ENCODE measurements around the gene POU2AF1.

POU2AF1 gene

DNA sequence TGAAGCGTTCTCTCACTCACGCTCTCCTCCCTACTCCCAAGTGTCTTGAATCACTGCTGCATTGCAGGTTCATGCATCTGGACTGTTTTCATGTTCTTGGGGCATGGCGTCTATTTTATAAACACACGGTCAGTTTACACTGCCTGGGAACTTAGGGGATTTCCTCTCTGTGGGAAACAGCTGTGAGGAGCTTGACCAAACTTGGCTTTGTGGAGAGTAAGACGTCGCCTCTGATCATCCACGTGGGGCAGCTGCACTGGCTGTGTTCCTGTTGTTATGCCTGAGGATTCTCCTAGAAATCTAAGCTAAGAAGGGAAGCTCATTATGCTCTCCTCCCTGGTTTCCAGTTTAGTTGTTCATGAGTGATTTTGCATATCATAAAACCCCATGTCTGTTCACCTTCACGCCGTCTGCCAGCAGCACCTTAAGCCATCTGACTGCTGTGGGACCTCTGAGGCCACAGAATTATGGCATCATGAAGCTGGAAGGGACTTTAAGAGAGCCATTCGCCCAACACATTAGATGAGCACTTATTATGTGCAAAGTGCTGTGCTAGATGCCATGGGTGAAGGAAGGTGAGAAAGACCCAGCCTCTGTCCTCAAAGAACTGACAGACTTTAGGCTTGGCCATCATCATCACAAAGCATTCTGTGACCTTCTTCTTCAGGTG lies 38.8 kb upstream of the POU2AF1 start (continued):
- no peak for TF ChIP-seq POU6F1 (CRISPR knock-in tag; IDR thresholded peaks at IDR 0.05; ENCODE audit: borderline replicate concordance, low read depth)
- TF ChIP-seq RARB (CRISPR knock-in tag; IDR thresholded peaks at IDR 0.05): no peak
- no peak for TF ChIP-seq TCF4 (CRISPR knock-in tag; IDR thresholded peaks at IDR 0.05; ENCODE audit: borderline replicate concordance)
- no peak for TF ChIP-seq ESRRG (CRISPR knock-in tag; IDR thresholded peaks at IDR 0.05)
- TF ChIP-seq PPARA (CRISPR knock-in tag; IDR thresholded peaks at IDR 0.05; ENCODE audit: borderline replicate concordance): no peak

DNA sequence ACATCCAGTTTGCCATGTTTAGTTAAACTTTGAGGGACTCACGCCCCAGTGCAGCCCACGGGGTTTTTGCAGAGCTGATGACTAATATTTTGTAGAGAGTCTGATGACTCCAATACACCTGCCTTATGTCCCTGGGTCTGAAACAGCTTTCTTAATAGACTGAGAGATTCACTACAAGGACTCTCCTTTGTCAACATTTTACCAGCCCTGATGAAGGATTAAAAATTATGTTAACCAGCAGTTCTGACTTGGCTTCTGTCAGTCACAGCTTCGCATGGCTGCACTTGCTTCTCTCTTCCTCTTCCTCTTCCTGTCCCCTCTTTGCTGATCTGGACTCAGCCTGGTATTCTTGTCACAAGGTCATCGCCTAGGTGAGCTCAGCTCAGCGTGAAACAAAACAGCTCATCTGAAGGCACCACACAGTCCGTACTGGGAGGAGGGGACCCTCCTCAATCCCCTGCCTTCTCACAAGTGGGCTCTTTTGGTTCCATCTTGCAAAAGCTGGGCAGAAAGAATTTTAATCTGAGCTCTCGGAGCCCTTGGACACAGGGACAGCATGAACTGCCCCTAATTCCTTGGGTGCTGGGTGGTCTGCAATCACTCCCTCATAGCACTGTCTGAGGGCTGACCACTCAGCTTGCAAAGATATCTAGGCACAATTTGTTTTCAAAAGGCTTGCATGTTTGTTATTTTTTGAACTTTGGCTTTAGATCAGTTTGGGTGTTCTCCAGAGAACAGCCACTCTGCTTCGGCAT lies 38.1 kb upstream of the POU2AF1 start:
- ATAC-seq: no peak
- no peak for TF ChIP-seq ZNF565 (CRISPR knock-in tag; conservative IDR thresholded peaks at IDR 0.05; ENCODE audit: low read depth)
- no peak for TF ChIP-seq ZNF8 (CRISPR knock-in tag; IDR thresholded peaks at IDR 0.05)
- TF ChIP-seq, protein P1, sequence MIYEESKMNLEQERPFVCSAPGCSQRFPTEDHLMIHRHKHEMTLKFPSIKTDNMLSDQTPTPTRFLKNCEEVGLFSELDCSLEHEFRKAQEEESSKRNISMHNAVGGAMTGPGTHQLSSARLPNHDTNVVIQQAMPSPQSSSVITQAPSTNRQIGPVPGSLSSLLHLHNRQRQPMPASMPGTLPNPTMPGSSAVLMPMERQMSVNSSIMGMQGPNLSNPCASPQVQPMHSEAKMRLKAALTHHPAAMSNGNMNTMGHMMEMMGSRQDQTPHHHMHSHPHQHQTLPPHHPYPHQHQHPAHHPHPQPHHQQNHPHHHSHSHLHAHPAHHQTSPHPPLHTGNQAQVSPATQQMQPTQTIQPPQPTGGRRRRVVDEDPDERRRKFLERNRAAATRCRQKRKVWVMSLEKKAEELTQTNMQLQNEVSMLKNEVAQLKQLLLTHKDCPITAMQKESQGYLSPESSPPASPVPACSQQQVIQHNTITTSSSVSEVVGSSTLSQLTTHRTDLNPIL (CRISPR knock-in tag; IDR thresholded peaks at IDR 0.05; ENCODE audit: low read depth): no peak
- TF ChIP-seq ZC3H10 (CRISPR knock-in tag; IDR thresholded peaks at IDR 0.05): no peak
- TF ChIP-seq PPARA (CRISPR knock-in tag; IDR thresholded peaks at IDR 0.05; ENCODE audit: borderline replicate concordance): no peak
- no peak for TF ChIP-seq CSDC2 (CRISPR knock-in tag; IDR thresholded peaks at IDR 0.05)
- TF ChIP-seq ISL1 (CRISPR knock-in tag; IDR thresholded peaks at IDR 0.05): no peak
- TF ChIP-seq, protein P2, sequence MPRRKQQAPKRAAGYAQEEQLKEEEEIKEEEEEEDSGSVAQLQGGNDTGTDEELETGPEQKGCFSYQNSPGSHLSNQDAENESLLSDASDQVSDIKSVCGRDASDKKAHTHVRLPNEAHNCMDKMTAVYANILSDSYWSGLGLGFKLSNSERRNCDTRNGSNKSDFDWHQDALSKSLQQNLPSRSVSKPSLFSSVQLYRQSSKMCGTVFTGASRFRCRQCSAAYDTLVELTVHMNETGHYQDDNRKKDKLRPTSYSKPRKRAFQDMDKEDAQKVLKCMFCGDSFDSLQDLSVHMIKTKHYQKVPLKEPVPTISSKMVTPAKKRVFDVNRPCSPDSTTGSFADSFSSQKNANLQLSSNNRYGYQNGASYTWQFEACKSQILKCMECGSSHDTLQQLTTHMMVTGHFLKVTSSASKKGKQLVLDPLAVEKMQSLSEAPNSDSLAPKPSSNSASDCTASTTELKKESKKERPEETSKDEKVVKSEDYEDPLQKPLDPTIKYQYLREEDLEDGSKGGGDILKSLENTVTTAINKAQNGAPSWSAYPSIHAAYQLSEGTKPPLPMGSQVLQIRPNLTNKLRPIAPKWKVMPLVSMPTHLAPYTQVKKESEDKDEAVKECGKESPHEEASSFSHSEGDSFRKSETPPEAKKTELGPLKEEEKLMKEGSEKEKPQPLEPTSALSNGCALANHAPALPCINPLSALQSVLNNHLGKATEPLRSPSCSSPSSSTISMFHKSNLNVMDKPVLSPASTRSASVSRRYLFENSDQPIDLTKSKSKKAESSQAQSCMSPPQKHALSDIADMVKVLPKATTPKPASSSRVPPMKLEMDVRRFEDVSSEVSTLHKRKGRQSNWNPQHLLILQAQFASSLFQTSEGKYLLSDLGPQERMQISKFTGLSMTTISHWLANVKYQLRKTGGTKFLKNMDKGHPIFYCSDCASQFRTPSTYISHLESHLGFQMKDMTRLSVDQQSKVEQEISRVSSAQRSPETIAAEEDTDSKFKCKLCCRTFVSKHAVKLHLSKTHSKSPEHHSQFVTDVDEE (CRISPR knock-in tag; IDR thresholded peaks at IDR 0.05): no peak
- no peak for TF ChIP-seq TCF4 (CRISPR knock-in tag; IDR thresholded peaks at IDR 0.05; ENCODE audit: borderline replicate concordance)
- TF ChIP-seq ZNF70 (CRISPR knock-in tag; IDR thresholded peaks at IDR 0.05): no peak
- no peak for TF ChIP-seq OSR1 (CRISPR knock-in tag; IDR thresholded peaks at IDR 0.05)

DNA sequence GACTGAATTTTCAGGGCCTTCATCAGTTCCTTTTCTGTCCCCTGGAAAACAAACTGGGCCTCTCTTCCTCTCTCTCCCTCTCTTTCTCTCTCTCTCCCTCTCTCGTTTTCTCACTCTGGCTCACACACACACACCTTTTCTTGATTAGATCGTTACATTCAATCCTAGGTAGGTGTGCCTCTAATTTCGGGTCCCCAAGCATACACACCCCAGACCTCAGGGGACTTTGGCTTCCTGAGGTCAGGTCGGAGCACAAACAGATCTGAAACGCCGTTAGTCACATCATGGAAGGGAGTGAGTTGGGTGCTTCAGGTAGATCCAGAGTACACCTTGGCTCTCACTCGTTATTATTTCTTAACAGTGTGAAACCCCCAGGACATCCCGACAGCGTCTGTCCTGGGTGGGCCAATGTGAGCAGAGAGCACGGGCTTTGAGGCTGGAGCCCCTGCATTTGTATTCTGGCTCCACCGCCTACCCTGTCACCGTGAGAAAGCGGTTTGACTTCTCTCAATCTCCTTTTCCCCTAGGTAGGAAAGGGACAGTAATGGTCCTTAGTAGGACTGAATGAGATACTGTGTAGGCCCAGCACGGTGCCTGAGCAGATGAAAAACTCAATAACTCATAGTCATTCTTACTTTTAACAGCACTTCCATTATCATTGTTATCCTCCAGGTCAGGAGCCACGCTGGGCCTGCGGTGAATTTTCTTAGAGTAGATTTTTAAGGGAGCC lies 37.3 kb upstream of the POU2AF1 start:
- no peak for ATAC-seq
- TF ChIP-seq OSR1 (CRISPR knock-in tag; IDR thresholded peaks at IDR 0.05): no peak
- TF ChIP-seq ISL1 (CRISPR knock-in tag; IDR thresholded peaks at IDR 0.05): no peak
- no peak for TF ChIP-seq SNAI2 (CRISPR knock-in tag; IDR thresholded peaks at IDR 0.05)
- no peak for TF ChIP-seq ZNF70 (CRISPR knock-in tag; IDR thresholded peaks at IDR 0.05)
- no peak for TF ChIP-seq BACH2 (CRISPR knock-in tag; IDR thresholded peaks at IDR 0.05; ENCODE audit: borderline replicate concordance)
- TF ChIP-seq, protein P3, sequence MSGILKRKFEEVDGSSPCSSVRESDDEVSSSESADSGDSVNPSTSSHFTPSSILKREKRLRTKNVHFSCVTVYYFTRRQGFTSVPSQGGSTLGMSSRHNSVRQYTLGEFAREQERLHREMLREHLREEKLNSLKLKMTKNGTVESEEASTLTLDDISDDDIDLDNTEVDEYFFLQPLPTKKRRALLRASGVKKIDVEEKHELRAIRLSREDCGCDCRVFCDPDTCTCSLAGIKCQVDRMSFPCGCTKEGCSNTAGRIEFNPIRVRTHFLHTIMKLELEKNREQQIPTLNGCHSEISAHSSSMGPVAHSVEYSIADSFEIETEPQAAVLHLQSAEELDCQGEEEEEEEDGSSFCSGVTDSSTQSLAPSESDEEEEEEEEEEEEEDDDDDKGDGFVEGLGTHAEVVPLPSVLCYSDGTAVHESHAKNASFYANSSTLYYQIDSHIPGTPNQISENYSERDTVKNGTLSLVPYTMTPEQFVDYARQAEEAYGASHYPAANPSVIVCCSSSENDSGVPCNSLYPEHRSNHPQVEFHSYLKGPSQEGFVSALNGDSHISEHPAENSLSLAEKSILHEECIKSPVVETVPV (CRISPR knock-in tag; IDR thresholded peaks at IDR 0.05): no peak

DNA sequence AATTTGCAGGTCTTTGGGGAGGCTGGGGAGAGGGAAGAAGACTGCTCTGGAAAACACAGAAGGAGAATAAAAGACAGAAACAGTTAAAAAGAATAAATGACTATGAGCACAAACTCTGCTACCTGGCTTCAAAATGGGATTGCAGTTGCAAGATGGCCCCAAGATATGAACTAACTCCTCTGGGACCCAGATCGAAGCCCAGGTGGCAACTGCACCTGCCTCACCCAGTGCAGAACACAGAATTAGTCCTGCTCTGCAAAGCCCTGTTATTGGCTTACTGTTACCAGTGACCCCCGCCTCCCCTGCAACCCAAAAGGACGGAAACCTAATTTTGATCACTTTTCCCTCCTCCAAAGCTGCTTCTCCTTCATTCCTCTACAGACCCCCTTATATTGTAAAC lies 35.9 kb upstream of the POU2AF1 start:
- no peak for ATAC-seq
- TF ChIP-seq SNAI2 (CRISPR knock-in tag; IDR thresholded peaks at IDR 0.05): no peak
- TF ChIP-seq, protein P3 (CRISPR knock-in tag; IDR thresholded peaks at IDR 0.05): no peak
- TF ChIP-seq, protein P2 (CRISPR knock-in tag; IDR thresholded peaks at IDR 0.05): no peak
- TF ChIP-seq ISL1 (CRISPR knock-in tag; IDR thresholded peaks at IDR 0.05): no peak
- no peak for TF ChIP-seq ZFP30 (CRISPR knock-in tag; IDR thresholded peaks at IDR 0.05)
- TF ChIP-seq BACH2 (CRISPR knock-in tag; IDR thresholded peaks at IDR 0.05; ENCODE audit: borderline replicate concordance): no peak
- TF ChIP-seq, protein P1 (CRISPR knock-in tag; IDR thresholded peaks at IDR 0.05; ENCODE audit: low read depth): no peak
- no peak for TF ChIP-seq ZNF565 (CRISPR knock-in tag; conservative IDR thresholded peaks at IDR 0.05; ENCODE audit: low read depth)
- no peak for TF ChIP-seq RARB (CRISPR knock-in tag; IDR thresholded peaks at IDR 0.05)

Data from SK-N-SH treated with all-trans-retinoic acid at 6 μM for 48 hours (cell line).